HG03196 (cell line): ENCODE data around the gene CYTIP.
A peak's percentile ranks its signal among the peaks of the same experiment; 100 is the strongest.

ENCODE experiments used
- ATAC-seq: cut with Tn5 transposase; IDR thresholded peaks from one replicate; pipeline ENCODE4 v1.9.1; 2021; ENCODE audit not compliant: unreplicated experiment

Gene CYTIP

DNA sequence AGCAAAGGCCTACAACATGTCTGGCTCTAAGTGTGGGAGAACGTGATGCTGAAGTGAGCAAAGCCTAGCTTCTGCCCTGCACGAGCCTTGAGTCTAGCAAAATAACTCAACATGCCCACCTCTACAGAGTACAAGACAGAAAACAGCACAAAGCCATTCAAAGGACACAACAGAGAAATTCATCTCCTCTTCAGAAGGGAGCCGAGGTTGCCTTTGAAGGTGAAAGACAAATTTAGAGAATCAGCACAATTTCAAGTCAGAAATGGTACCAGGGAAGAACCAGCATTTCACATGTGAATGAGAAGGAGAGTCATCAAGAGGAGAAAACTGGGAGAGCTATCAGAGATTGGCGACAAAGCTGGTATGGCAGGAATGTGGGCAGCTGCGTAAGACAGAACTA lies 21.7 kb upstream of the CYTIP start:
- ATAC-seq: no peak

DNA sequence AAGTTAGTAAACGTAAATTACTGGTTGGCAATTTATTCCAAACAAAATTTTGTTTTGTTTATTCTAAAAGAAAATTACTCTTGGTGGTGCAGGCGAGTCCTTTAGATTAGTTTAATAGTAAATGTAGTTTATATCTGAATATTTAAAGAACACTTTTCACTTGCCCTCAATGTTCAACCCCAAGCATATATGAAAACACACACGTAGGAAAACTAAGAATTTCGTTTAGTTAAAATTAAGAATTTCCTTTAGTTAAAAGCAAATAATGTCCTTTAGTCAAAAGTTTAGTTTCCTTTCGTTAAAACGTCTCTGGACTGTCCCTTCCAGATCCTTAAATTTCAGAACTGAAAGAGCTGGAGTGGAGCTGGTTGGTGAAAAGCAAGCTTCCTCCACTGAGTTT lies 19.1 kb upstream of the CYTIP start:
- ATAC-seq: no peak

DNA sequence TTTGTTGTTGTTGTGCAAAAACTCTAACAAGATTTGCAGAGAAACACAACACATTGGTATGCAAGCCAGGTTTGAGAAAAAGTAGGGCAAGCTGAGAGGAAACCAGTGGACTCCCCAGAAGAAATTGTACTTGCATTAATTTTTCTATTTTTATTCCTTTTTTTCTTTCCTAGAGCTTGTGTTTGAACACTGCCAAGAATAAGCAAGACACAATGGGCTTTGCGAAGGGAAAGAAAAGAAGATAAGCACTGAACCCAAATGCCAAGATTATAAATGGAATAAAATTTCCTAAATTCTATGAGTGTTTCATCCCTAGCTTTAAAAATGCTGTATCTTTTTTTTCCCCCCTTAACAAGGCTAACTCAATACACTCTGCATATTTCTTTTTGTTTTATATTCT lies 17.0 kb upstream of the CYTIP start:
- no peak for ATAC-seq

DNA sequence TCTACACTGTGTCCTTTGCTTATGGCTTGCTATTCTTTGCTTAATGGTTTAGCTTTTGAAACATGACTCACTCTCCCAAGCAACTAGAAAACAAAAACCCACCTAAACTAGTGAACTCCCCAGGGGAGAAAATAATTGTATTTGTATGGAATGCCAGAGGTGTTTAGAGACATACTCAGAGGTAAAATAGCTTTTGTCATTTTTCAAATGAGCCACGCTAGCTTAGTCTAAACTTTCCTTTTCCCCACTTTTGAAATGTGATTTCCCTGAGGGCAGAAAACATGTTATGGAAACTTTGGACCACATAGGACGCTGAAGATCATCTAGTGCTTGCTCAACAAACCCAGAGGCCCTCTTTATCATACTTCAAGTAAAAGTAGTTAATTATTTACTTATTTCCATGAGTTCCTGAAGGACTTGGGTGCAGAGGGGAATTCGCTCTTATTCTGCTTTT lies 16.5 kb upstream of the CYTIP start:
- no peak for ATAC-seq

DNA sequence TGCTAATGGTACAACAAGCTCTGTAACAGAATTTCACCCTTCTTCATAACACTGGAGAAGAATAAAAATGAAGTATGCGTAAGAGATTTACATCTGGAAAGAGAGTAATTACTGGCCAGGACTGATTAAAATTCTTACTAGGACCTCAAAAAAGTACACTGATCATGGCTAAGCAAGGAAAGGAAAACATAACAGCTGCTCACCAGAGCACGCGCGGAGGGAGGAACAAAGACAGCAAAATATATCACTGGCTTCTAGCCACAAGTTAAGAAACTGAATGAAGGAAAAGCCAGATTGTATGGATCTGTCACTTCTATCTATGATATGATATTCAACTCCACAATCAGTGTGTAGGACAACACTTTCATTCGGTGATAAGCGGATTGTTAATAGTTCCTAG lies 15.6 kb upstream of the CYTIP start:
- ATAC-seq: no peak

DNA sequence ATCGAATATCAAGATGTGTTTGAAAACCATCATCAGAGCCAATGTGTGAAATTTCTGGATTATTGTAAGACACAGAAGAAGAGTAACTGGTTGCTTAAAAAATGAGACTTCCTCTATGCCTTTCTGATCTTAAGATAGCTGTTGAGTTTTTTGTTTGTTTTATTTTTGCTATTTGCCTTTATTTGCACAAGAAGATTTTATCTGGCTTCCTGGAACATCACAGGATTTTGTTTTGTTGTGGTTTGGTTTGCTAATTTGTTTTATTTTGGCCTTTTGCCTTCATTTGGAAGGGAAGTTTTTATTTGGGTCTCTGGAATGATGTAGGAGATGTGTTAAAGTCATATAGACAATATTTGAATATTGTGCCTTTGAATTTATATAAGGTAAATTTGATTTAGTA lies 3.9 kb upstream of the CYTIP start:
- no peak for ATAC-seq

DNA sequence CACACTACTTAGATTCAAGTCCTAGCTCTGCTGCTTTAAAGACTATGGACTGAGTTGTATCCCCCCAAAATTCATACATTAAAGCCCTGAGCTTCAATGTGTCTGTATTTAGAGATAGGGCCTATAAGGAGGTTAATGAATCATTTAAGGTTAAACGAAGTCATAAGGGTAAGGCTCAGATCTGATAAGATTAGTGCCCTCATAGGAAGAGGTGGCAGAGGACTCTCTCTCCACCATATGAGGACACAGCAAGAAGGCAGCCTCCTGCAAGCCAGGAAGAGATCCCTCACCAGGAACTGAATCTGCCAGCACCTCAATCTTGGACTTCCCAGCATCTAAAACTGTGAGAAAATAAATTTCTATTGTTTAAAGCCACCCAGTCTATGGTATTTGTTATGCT lies 3.1 kb upstream of the CYTIP start:
- no peak for ATAC-seq

DNA sequence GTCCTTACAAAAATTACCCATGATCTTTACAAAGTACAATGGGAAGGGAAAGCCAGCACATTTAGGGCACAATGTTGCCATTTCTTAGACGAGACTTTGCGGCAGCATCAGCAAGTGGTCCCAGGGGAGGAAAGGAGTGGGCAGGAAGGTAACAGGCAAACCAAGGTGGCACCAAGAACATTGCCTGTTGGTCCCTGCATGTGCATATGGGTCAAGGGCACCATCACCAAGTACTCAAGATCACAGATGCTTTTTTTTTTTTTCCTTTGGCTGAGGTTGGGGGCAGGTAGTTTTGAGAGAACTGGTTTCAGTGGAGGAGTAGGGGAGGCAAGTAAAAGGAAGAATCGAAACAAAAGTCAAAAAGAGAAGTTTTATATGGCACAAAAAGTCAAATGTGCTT lies 752 bp upstream of the CYTIP start:
- ATAC-seq: peak; percentile 32

DNA sequence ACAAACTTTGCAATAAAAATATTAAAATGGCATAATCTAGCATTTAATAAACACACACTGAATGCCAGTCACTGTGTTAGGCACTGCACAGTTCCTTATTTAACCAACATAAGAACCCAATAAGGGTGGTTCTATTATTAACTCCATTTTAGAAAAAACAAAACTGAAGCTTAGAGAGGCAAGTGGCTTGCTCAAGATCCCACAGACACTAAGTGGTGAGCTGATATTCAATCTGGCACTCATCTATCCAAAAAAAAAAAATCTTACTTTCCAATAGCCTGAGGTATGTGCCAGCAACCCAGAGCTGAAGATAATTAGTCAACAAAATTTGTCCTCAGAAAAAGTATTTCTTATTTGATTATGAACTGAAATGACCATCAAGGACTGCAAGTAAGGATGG lies 799 bp downstream of the CYTIP start:
- no peak for ATAC-seq

DNA sequence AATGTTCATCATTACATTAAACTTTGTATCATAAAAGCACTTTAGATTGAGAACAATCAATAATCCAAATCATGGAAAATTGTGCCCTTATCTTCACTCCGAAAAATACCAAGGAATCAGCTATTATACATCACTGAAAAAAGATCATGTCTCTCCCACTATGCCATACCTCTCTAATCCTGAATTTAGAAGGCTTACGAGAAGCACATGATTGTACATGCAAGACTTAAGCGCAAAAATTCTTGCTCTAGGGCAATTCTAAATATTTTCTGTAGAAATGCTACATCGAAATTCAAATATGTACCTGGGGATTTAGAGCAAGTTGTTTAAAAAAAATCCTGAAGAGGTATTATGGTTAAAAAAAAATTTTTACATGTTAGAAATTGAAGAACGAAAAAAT lies 1.3 kb downstream of the CYTIP start:
- no peak for ATAC-seq

DNA sequence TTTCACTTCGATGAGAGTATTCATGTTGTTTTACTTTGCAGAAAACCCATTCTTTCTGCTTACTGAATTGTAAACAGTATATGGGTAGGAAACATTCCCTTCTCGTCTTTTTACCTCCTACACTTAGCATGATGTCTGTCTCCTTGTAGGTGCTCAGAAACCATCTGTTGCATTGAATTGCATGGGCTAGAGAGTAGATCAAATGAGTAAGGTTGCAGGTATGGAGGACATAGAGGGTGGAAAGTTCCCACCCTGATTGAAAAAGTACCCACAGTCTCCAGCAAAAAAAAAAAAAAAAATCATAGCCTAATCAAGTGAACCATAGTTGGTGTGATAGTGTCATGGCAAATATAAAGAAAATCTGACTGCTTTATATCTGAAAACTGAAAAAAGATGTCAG lies 1.7 kb downstream of the CYTIP start:
- ATAC-seq: no peak

DNA sequence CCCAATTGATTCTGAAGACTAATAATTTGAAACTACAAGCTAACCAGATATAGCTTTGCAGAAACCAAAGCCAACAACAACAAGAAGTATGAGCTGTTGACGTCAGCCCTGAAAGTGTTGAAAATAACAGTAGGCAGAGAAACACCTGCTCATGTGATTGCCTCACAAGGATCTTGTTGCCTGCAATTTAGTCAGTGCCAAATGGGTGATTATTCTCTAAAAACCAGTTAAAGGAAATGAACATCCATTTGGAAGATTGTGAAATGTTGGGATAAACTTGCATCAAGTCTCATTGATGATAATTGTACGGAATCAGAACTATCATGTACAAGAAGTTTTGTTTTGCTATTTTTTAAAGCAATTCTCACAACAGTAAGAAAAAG lies 2.8 kb downstream of the CYTIP start:
- peak; percentile 38 for ATAC-seq

DNA sequence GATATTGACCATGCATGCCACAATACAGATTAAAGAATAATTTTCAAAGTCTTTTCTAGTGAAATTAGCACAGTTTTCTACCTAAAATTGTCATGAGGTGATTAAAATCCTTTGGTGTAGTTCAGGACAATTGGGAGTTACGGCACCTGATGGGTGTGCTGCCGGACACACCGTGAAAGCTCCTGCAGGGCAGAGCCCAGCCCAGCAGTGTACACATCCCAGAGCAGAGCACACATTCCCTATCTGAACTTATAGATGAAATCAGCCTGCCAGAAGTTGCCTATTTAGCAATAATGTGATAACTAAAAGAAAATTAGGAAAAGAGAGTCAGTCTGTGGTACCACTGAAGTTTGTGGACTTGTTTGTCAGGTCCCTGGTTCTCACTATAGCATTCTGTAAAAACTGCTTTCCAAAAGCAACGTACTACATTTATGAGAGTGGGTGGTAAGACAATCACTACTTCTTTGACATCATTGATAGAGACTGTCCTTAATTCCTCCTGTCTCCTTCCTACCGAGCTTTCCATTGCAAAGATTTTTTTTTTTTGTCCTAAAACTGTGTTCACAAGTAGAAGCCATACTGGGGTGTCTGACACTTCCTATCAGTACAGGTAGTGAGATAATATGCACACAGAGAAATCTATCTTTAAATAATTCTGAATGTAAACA lies 3.4 kb downstream of the CYTIP start:
- no peak for ATAC-seq

DNA sequence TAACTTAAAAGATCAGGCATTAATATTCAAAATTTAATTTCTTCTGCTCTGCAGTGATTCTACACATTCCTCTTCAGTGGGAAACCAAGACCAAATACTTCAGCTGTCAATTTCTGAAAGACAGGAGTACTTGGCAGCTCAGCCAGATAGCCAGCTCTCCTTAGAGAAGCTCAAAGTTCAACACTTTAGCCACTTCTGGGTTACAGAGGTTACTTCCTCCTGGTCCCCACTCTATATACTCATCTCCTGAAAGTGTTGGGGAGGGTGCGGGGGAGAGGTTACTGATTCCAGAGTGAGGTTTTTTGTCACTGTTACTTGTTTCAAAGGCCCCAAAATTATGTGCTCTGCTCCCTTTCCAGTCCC lies 4.1 kb downstream of the CYTIP start:
- peak; percentile 41 for ATAC-seq

DNA sequence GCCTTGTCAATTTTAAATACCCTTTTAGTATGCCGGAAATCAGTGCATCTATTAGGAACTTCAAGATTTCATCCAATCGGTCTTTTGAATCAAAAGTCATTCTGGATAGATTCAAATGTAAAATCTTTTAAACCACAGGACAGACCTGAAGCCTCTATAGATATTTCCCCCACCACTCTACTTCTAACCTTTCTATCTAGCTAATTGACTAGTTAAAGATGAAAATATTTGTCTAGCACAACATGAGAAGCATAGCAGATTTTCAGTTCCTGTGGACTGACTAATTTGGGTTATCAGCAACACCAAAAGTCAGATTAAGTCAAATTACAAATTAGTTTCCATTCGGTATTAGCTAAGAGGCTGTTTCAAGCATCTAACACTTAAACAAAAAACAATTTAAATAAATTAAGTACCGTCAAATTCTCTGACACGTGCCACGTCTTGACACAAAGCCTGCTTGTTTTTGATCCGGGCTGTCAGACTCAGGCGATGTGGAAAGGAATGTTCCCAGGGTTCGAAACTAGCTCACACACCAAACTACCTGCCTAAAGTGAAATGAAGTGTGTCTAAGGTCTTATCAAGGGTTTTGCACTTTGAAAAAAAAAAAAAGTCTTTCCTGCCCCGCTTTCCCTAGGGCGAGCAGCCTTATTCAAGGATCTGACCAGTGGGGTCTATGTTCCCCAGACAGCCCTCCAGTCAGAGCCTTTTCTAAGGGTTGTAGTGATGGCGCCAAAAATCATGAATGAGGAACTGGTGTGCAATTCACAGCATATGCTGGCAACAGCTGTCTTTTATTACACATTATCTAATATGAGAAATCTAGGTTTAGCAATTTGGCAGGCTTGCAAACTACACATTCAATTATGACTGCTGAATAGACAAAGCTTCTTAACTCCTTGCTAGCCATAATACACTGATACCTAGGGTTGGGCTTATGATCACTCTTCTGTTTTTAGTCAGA lies 4.7 kb downstream of the CYTIP start:
- ATAC-seq: peak; percentile 5

DNA sequence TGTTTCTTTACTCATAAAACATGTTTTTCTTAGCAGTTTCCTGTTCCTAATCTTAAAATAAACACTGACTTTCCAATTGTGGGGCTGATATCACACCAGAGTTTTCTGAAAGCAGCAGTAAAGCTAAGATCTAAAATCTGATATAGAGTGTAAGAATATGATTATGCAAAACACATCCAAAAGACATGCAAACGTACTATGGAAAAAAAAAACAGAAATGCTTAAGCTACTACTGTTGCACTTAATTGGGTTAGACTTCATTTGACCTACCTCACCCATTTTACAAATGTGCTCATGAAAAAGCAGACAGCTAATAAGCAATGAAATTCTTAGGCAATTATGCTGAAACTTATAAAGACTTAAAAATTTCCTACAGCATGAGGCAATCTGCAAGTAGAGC lies 10.5 kb downstream of the CYTIP start:
- ATAC-seq: no peak

DNA sequence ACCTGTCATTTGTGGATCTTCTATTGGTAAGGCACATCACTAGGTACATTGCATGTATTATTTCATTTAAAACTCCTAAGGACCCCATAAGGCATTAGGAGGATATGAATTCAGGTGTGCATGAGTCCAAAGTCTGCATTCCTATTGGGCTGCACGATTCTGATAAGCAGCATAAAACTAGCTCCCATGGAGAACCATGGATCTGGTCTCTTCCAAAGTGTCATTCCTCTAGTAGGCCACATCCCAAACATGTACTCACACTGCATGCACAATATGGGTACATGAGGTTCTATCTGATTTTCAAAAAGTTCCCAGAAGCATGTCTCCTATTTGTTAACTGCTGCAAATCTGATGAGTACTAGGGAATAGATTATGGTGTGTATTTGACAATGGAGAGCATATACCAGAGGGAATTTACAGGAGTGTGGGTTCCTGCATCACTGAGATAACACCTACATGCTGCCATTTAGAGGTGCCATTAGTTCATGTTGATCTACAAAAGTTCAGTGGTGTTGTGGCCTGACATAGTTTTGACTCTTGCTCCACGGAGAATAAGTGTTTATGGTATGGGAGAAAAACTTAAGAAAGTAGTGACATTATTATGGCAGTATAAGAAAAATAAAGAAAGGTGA lies 11.3 kb downstream of the CYTIP start:
- ATAC-seq: no peak

DNA sequence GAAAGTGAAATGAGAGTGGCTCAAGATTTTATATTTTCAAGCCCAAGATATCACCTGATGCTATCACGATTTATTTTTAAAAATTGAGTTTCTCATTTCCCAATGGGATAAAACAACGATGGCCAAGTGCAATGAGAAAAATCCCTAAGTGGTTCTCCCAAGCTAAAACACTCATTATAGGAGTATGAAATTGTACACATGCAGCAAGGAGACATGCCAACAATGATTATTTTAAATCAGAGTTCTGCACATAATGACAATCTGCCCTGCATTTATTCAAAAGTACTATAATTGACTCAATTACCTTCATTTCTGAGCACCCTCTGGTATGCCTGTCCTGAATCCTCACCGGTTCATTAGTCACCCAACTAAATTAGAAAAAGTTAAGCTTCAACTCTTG lies 12.7 kb downstream of the CYTIP start:
- no peak for ATAC-seq

DNA sequence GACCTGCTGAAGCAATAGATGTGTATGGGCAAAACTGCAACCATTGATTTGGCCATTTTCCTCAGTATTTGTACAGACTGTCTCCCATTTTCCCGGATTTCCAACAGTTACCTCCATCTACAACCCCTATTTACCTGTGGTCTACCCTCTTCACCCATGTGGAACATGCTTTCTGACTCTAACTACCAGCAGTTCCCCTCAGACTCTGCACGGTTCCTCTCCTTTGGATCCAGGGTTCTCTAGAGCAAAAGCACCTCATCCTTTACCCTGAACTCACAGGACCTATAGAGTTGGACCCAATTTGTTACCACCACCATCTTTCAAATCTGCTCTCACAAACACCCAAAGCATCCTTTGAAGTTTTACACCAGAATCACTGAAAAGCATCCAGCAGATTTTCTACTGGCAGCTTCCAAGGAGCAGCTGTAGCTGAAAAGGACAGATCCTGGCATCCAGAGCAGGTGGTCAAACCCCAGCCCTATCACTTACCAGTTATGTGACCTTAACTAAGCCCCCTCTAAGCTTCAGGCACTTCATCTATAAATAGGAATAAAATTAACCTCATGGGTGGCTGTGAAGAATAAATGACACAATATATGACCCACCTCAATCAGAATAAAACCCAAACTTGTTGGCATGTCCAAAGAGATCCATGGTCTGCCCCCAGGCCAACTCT lies 15.3 kb downstream of the CYTIP start:
- no peak for ATAC-seq

DNA sequence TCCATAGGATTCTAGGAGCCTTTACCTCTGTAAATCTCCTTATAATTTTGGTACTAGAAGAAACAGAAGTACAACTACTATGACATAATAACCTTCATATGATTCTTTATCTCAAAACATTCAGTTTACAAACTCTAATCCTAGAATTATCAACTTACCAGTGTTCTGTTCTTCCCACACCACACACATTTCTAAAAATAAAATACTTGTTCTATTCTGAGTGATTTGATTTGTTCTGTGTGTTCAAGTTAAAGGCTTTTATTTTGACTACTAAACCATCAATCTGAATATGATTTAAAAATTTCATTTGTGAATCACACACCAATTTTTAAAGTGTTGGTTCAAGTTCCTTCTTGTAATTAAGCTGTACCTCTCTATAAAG lies 16.0 kb downstream of the CYTIP start:
- no peak for ATAC-seq
